ENCODE results near the gene APMAP. TPM values are rescaled to one million over a fixed set of nuclear protein-coding genes. Genes with fewer than 3 reads are reported as not detected.

Gene APMAP
- total and polyA plus RNA-seq, 10 of the 15 experiments (the other 5 are each of a cell fraction or from before 2014, with no cell fraction given): 12.1 to 60.2 (median 32.7) TPM

GRCh38 chr20:24960302-24960801, 32.2 kb downstream of the APMAP start:
- Histone ChIP-seq H3K4me1 (ENCODE audit: control insufficient read depth, insufficient read depth, low read length) (no peaks in the 10 kb centered on the region), H3K9me3 (replicated peaks; ENCODE audit: control insufficient read depth, insufficient read depth, low read length) (no peaks in the 10 kb centered on the region), H3K27me3 (replicated peaks in 1 of 2; ENCODE audit: control insufficient read depth in 2 of 2, insufficient read depth in 2 of 2, low read length in 1 of 2) (no peaks in the 10 kb centered on the region), H3K4me3 (no peak overlapping the region), H4K20me1 (ENCODE audit: control insufficient read depth, insufficient read depth) (no peaks in the 10 kb centered on the region), H3K79me2 (ENCODE audit: control insufficient read depth, insufficient read depth, low read length) (no peaks in the 10 kb centered on the region), H2AFZ (ENCODE audit: control insufficient read depth, low read depth, low read length) (no peak overlapping the region), H3K27ac (ENCODE audit: control insufficient read depth, insufficient read depth) (no peak overlapping the region), H3K4me2 (ENCODE audit: control insufficient read depth, insufficient read depth) (no peak overlapping the region), H3K9ac (ENCODE audit: control insufficient read depth, insufficient read depth, low read length) (no peak overlapping the region), H3K36me3 (ENCODE audit: control insufficient read depth in 2 of 2, insufficient read depth in 2 of 2, low read length in 1 of 2) (peaks cover 2 to 12% of the 10 kb centered on the region in 2 experiments; a peak in 3 of 4 replicates)
- no peak for ATAC-seq
- ChIA-PET POLR2A (interaction anchor here (1.2 kb wide), 1 partner anchor 244 kb away, joined by 3 read pairs; no protein-coding TSS in a partner anchor), CTCF (interaction anchor here (0.6 to 2.2 kb wide), 3 partner anchors 30 to 218 kb away, joined by 3 to 7 read pairs (median 3); no protein-coding TSS in a partner anchor), RAD21 (ENCODE audit: unreplicated experiment) (no interaction called here), SMC1A (ENCODE audit: uncharacterized antibody, unreplicated experiment) (no interaction called here)
- in situ Hi-C loops (cut with MboI) (no loop called here), intact Hi-C loops (cut with micrococcal nuclease; ENCODE audit: unreplicated experiment) (no loop called here)
- FAIRE-seq: no peak
- TF ChIP-seq ZSCAN29 (IDR thresholded peaks at IDR 0.05) (no peak), ZNF622 (IDR thresholded peaks at IDR 0.05) (no peak), MYB (IDR thresholded peaks at IDR 0.05; ENCODE audit: borderline replicate concordance, low read depth, low read length) (no peak), STAT3 (IDR thresholded peaks at IDR 0.05; ENCODE audit: low read depth, low read length) (no peak), POU2F2 (IDR thresholded peaks at IDR 0.05; ENCODE audit: borderline replicate concordance, low read depth, low read length) (no peak)
- TF ChIP-seq, protein P1, sequence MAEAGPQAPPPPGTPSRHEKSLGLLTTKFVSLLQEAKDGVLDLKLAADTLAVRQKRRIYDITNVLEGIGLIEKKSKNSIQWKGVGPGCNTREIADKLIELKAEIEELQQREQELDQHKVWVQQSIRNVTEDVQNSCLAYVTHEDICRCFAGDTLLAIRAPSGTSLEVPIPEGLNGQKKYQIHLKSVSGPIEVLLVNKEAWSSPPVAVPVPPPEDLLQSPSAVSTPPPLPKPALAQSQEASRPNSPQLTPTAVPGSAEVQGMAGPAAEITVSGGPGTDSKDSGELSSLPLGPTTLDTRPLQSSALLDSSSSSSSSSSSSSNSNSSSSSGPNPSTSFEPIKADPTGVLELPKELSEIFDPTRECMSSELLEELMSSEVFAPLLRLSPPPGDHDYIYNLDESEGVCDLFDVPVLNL (IDR thresholded peaks at IDR 0.05; ENCODE audit: low read depth, low read length): no peak
- no TSS peak for BruUV-seq (replicated peaks)
- 91% methylated on average over 10 of the region's 10 CpGs for WGBS (ENCODE audit: insufficient coverage, insufficient replicate concordance, low lambda C conversion rate, missing lambda C conversion rate)
- no peak for DNase-seq (ENCODE audit: low read depth, low spot score)
